Amniotic stem cell (primary cell): Measurements from ENCODE around the gene TMTC1.
"Not testable (repeated sequence)": the region's sequence is repeated elsewhere in the genome, so short reads cannot be mapped to it uniquely, and the experiment has no call there.

Experiments used
- DNase-seq: peaks from one replicate; lab custom pipeline; 2025; lab: John Stamatoyannopoulos, UW

Gene TMTC1

DNA sequence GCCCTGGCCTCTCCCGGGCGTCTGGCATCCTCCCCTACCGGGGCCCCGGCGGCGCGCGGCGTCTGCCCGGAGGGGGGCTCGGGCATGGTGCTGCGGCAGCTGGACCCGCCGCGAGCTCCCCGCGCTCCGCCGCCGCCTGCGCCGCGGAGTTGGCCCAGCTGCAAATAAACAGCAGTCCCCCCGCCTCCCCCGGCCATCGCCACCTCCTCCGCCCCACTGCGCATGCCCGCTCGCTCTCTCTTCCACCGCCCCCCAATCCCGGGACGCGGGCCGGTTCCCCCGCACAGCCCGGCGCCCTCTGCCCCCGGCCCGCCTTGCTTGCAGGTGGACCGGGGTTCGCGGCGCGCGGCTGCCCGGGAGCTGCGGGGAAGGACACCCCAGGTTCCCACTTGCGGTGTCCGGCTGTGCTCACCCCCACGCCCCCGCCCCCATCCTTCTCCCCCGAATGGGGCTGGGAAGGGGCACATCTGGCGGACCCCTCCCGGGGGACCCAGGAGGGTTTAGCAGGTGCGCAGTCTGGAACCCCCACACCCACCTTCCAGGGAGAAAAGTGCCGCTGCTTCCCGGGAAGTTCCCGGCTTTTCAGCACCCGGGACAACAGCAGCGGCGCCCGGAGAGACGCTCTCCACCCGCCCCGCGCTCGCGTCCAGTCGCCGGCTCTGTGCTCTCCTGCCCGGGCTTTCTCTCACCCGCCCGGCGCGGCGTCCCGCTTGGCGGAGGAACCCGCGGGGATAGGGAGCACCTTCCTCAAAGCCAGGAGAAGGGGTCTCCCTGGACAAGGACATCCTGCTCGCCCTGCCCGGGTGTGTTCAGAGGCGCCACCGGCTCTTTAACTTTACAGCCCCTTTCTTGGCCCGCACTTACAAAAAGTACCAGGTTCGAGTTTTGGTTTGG lies at the start of gene TMTC1:
TMTC1 (minus strand) TSS at position 170 of the 894 bp plus-strand sequence. CDS start 191 bp downstream, outside the sequence.
- peak; percentile 22 for DNase-seq

- DNase-seq: no peak
These were observed 47.4 kb upstream of the TMTC1 start for GRCh38 chr12:29831173-29831572.

- DNase-seq: no peak
These were observed 46.6 kb upstream of the TMTC1 start for GRCh38 chr12:29830391-29830790.

DNA sequence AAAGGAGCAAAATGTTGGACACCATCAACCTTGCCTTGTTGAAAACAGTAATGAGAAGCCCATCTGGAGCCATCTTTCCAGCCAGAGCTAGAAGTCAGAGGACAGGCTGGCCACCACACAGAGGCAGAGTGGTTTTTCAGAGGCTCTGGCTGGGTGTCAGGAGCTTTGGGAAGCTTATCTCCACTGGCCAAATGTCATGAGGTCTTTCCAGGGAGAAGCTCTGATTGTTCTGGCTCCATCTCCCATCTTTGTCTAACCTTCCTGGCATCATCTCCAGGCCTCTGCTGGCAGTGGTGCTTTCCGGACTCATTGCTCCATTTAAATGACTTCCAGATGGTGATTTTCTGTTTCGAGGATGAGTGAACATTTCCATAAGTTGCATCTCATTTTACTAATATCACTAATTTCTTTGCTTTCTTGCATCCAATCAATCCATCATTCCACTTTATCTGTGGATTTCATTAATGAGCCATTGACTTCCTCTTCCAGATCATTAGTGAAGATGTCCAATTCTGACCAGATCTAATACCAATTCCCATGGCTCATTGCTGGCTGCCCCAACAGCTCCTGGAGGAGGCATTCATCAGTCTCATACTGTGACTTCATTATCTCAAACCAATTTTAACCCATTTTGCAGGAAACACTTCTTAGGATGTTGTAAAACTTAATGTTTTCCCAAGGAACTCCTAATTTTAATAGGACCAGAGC lies 35.3 kb upstream of the TMTC1 start:
- no peak for DNase-seq

DNA sequence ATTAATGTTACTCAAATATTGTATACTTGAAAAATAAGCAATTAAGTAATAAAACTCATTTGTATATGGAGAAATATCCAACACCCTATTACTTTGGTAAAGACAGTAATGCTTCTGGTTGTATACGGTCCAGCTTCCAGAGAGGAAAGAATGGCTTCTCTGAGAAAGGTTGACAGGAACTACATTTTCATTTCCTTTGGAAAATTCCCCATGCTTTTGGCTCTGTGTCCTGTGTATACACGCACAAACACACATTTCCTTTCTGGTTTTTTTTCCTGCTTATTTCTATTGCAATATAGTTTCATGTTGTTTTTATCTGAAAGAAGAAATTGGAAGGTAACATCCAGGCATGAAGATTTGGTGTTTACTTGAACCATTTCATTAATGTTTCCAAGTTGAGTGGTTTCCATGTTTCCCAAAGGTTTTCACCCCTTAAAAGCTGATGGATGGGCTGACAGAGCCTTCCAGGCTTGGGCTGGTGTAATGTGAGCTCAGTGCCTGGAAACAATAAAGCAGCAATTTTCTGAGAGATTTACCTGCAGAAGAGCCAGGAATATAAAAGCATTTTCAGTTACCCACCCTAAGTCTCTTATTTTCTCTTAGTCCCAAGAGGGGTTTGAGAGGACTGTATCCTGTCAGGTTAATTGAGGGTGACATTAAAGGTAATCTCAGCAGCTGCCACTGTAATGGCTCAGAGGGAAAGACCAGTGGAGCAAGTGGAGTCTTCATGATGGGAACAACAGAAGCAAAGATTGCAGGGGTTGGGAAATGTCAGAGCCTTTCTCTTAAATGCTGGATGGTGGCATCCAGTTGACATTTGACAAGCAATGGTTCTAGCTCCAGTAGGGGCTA lies 33.4 kb upstream of the TMTC1 start:
- no peak for DNase-seq

DNA sequence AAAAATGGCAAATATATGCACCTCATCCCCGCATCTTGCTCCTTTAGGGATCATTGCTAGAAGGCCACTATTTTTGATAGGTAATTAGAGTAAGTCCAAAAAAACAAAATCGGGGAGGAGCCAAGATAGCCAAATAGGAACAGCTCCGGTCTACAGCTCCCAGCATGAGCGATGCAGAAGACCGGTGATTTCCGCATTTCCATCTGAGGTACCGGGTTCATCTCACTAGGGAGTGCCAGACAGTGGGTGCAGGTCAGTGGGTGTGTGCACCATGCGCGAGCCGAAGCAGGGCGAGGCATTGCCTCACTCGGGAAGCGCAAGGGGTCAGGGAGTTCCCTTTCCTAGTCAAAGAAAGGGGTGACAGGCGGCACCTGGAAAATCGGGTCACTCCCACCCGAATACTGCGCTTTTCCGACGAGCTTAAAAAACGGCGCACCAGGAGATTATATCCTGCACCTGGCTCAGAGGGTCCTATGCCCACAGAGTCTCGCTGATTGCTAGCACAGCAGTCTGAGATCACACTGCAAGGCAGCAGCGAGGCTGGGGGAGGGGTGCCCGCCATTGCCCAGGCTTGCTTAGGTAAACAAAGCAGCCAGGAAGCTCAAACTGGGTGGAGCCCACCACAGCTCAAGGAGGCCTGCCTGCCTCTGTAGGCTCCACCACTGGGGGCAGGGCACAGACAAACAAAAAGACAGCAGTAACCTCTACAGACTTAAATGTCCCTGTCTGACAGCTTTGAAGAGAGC lies 26.0 kb upstream of the TMTC1 start:
- DNase-seq: not testable (repeated sequence)

GRCh38 chr12:29807129-29807528 lies 23.4 kb upstream of the TMTC1 start:
- DNase-seq: no peak

DNA sequence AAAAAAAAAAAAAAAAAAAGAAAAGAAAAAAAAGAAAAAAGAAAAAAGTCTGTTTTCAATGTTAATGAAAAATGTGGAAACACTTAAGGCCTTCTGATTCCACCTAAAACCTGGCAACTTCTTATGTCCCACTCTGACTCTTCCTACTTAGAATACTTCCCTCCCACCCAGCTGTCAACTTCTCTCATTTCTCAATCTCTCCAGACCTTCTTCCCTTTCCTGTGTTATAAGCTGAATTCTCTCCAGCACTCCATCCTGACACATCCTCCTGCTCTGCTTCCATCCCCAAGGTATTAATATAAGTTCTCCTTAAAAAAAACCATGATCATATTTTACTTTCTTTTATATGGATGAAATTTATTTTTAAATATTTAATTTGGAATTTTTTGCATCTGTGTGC lies 20.3 kb upstream of the TMTC1 start:
- DNase-seq: no peak

DNA sequence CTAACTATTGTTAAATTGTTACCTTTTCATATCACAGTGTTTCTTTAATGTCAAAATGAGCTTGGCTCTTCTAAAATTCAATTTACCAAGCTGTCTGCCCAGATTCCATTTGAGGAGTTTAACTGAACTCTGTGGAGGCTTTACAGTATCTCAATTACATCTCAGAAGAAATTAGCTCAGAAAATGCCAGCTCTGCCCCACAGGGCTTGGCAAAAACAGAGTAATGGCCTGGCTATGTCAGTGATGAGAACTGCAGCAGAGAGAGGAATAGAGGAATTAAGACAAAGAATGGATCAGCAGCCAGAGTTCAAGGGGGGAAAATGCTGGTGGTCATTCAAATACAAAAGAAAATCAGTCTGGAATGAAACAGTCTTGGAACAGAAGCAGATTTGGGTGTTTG lies 15.8 kb upstream of the TMTC1 start:
- DNase-seq: no peak

DNA sequence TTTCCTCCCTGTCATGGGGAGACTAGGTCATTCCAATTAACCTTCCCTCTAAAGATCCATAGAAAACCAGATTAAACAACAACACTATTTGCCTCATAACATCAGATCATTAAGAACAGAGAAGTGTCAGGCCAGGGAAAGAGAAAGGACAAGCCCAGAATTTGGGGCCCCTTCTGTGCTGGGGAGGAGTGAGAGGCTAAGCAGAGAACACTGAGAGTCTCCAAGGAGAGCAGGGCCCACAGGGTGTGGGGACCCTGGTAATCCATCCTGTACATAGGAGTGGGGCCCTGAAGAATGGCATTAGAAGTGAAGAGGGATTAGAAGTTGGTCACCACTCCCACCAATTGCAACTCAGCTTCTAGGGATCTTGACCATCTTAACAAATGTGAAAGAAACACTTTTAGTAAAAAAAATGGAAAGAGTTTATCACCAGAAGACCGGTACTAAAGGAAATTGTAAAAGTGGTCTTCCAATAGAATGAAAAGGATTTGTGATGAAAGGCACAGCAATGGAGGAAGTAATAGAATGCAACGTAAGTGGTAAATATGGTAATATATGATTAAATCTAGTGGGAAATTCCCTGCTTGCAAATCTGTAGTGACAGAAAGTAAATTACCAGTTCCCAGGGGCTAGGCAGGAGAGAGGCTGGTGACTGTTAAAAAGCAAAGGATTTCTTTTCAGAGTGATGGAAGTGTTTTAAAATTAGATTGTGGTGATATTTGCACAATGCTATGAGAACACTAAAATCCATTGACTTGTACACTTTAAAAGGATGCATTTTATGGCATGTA lies 14.0 kb upstream of the TMTC1 start:
- no peak for DNase-seq

DNA sequence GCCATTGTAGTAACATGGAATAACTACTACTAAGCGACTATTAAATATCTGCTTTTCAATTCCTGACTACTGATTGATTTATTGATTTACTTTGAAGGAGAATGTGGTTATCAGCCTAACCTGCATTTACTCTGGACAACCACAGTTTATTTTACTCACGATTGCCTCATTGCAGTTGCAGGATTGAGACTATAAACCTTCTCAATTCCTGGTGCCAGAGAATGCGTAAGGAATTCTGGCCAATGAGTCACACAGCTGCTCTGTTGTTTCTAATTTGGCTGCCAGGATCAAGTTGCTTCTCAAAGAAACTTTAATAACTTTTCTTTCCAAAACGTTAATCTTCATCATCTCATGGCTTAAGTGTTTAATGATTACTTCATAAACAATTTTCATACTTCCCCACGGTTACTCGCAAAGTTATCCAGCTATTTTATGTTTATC lies 13.1 kb upstream of the TMTC1 start:
- DNase-seq: no peak

DNA sequence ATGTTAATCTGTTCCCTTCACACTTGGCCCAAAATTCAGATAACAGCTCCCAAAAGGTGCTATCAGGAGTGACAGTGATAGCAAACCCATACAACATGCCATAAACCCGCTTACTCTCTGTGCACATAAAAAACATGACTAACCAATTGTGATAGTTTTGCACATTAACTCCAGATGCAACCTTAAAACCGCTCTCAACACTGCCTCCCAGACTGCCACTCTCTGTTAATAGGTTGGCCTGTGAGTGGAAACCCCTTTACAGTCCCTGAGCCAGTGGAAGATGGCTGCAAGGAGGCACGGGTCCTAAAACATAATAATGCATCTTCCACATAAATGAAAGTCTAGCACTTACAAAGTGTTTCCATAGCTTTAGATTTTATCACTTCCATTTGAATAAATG lies 12.0 kb upstream of the TMTC1 start:
- no peak for DNase-seq

DNA sequence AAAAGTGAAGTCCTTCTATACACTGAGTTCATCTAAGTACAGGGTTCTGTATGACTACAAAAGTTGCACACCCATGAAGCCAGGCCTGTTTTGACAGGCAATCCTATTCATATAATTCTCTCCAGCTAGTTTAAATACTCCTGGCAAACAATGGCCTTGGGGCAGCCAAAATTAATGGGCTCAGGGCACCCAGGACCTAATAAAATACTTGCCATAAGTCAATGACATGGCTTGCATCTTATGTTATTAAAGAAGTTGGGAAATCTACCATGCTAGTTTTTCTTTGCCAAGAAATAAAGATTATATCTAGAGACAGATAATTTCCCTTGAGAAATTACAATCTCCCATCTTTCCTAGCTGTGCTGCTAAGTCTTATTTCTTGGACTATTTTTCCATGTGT lies 11.1 kb upstream of the TMTC1 start:
- no peak for DNase-seq

GRCh38 chr12:29792853-29793252 lies 9.1 kb upstream of the TMTC1 start:
- DNase-seq: no peak

DNA sequence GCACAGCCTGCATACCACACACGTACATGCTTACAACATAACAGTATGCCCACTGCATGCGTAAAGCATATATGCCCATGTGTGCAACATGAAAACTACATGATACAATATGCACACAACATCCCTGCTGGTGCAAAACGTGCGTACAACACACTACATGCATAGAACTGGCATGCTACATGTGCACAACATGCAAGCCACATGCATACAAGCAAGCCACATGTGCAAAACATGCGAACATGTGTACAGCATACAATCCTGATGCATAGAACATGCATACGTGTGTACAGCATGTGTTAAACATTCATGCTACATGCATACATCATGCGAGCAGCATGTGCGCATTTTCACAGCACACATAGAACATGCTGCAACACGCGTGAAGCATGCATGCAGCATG lies 8.4 kb upstream of the TMTC1 start:
- DNase-seq: no peak

- DNase-seq: no peak
These were observed 620 bp downstream of the TMTC1 start for GRCh38 chr12:29782871-29783772.

GRCh38 chr12:29782285-29782870 lies 1.4 kb downstream of the TMTC1 start:
- DNase-seq: no peak

DNA sequence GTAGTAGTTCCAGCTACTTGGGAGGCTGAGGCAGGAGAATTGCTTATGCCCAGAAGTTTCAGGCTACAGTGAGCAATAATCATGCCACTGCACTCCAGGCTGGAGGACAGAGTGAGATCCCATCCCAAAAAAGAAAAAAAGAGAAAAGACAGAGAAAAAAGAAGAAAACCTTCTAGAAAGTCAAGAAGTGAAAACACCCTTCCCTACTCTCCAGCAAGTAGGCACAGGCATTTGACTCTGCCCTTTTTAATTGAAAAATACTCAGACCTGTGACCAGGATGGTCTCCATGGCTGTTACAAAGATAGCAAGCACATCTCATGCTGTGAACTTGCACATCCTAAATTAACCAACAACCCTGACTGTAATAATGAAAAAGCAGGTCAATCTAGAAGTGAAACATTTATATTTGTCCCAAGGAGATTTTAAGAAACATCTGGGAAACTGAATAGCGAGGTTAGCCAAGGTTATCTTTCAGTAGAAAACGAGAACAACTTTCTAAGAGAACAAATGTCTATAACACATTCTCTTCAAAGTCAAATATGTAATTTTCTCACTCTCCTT lies 2.0 kb downstream of the TMTC1 start:
- DNase-seq: no peak

DNA sequence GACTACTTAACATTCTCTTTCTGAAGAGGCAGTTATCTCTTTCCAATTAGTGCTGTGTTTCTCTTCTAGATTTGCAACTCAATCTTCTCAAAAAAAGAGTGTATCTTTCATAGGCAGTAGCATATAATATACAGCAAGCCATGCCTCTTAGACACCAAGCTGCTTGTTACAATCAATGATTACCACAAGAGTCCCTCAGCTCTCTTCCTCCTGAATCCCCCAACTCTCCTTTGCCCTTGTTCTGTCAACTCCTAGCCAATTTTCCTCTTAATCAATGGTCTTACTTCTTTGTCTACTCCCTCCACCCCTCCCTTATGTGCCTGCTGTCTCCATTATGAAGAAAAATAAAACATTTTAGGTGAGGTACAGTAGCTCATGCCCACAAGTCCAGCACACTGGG lies 2.6 kb downstream of the TMTC1 start:
- no peak for DNase-seq
